GM12878 (cell line): ENCODE results near the gene PGAP3. TPM values are rescaled to one million over a fixed set of nuclear protein-coding genes. Genes with fewer than 3 reads are reported as not detected.

Source experiments
- ATAC-seq: fragments of 200-7000 bp; cut with Tn5 transposase; 3 replicates; pipeline ENCODE4 v1.9.1; 2020; ENCODE audit warnings: mild to moderate bottlenecking, moderate library complexity
- BruUV-seq: library from RNA; stranded (reverse); fragments of 400-500 nt; replicated peaks from 2 replicates; lab custom pipeline; 2021; lab: Mats Ljungman, UMichigan
- CTCF ChIA-PET: fragments of 300-600 bp; sonication (Branson Sonifier 250); formaldehyde crosslinking; extraction: SDS; loops from one replicate; lab custom pipeline; 2021; ENCODE audit warnings: inconsistent platforms; lab: Yijun Ruan, JAX
- POLR2A ChIA-PET: fragments of 350-600 bp; formaldehyde crosslinking; extraction: SDS; loops from one replicate; lab custom pipeline; 2021; ENCODE audit warnings: inconsistent platforms; lab: Charles Lee
- RAD21 ChIA-PET: fragments of 300-600 bp; sonication (Branson Sonifier 250); formaldehyde crosslinking; loops from one replicate; lab custom pipeline; 2023; ENCODE audit warnings: antibody characterized with exemption; ENCODE audit not compliant: unreplicated experiment; lab: Charles Lee
- SMC1A ChIA-PET: fragments of 300-600 bp; sonication (Branson Sonifier 250); formaldehyde crosslinking; loops from one replicate; lab custom pipeline; 2023; ENCODE audit not compliant: unreplicated experiment, uncharacterized antibody; lab: Charles Lee
- DNase-seq: peaks from one replicate; pipeline ENCODE4 v3.0.0-alpha.2; 2011; ENCODE audit warnings: low read depth, low spot score
- FAIRE-seq: peaks from 3 replicates; lab custom pipeline; 2011; peaks lifted over from hg19 to GRCh38; lab: Jason Lieb, UNC
- H2AFZ ChIP-seq: 2 replicates; pipeline ENCODE4 v1.6.0; 2011; ENCODE audit warnings: low read depth, low read length, control low read depth; ENCODE audit not compliant: control insufficient read depth
- H3K27ac ChIP-seq: 2 replicates; pipeline ENCODE4 v1.5.1; 2011; ENCODE audit warnings: control low read depth; ENCODE audit not compliant: control insufficient read depth, insufficient read depth
- H3K27me3 ChIP-seq, 2 experiments: replicated peaks in 1 of 2; 2 replicates each; pipeline versions ENCODE4 v1.6.0 to v1.6.1; 2011; ENCODE audit warnings: low read length in 1 of 2; ENCODE audit not compliant: control insufficient read depth in 2 of 2, insufficient read depth in 2 of 2
- H3K36me3 ChIP-seq, 2 experiments: 2 replicates each; pipeline ENCODE4 v1.5.1; 2011; ENCODE audit warnings: low read length in 1 of 2; ENCODE audit not compliant: control insufficient read depth in 2 of 2, insufficient read depth in 2 of 2
- H3K4me1 ChIP-seq: 2 replicates; pipeline ENCODE4 v1.6.1; 2011; ENCODE audit warnings: mild to moderate bottlenecking, low read length, moderate library complexity, mixed read lengths; ENCODE audit not compliant: control insufficient read depth, insufficient read depth
- H3K4me2 ChIP-seq: 2 replicates; pipeline ENCODE4 v1.6.0; 2011; ENCODE audit warnings: control low read depth; ENCODE audit not compliant: control insufficient read depth, insufficient read depth
- H3K4me3 ChIP-seq: fragments of 200-600 bp; sonication (generic); 2 replicates; pipeline ENCODE4 v1.5.1; 2016
- H3K79me2 ChIP-seq: 2 replicates; pipeline ENCODE4 v1.6.0; 2011; ENCODE audit warnings: low read length; ENCODE audit not compliant: control insufficient read depth, insufficient read depth
- H3K9ac ChIP-seq: 2 replicates; pipeline ENCODE4 v1.8.0; 2011; ENCODE audit warnings: low read length, control low read depth, mixed read lengths; ENCODE audit not compliant: control insufficient read depth, insufficient read depth
- H3K9me3 ChIP-seq: replicated peaks from 3 replicates; pipeline ENCODE4 v1.5.1; 2011; ENCODE audit warnings: mild to moderate bottlenecking, low read length; ENCODE audit not compliant: control insufficient read depth, insufficient read depth
- H4K20me1 ChIP-seq: 2 replicates; pipeline ENCODE4 v1.6.0; 2011; ENCODE audit not compliant: control insufficient read depth, insufficient read depth
- BHLHE40 ChIP-seq, 2 experiments: fragments of 450-650 bp in 1 of 2; IDR thresholded peaks; 2 replicates each; pipeline ENCODE4 v1.6.1; 2011 to 2017; ENCODE audit warnings: low read depth in 2 of 2, borderline replicate concordance in 1 of 2, improper control_type of control experiment in 1 of 2, low read length in 1 of 2, mild to moderate bottlenecking in 1 of 2
- CBFB ChIP-seq: IDR thresholded peaks from 2 replicates; pipeline ENCODE4 v1.6.1; 2016; ENCODE audit warnings: antibody characterized with exemption, low read depth
- EED ChIP-seq: sonication (generic); IDR thresholded peaks from 2 replicates; pipeline ENCODE4 v1.6.1; 2016; ENCODE audit warnings: antibody characterized with exemption, low read depth
- IKZF1 ChIP-seq: fragments of 450-650 bp; conservative IDR thresholded peaks from 2 replicates; pipeline ENCODE4 v1.6.1; 2017; ENCODE audit warnings: antibody characterized with exemption, mild to moderate bottlenecking
- IRF4 ChIP-seq: IDR thresholded peaks from 2 replicates; pipeline ENCODE4 v1.6.1; 2011; ENCODE audit warnings: low read depth, low read length
- POU2F2 ChIP-seq: IDR thresholded peaks from 3 replicates; pipeline ENCODE4 v1.6.1; 2011; ENCODE audit warnings: low read depth, mild to moderate bottlenecking, low read length, borderline replicate concordance
- RB1 ChIP-seq: fragments of 450-650 bp; formaldehyde crosslinking; IDR thresholded peaks from 2 replicates; pipeline ENCODE4 v1.6.1; 2017; ENCODE audit warnings: mild to moderate bottlenecking, borderline replicate concordance
- REST ChIP-seq: IDR thresholded peaks from 2 replicates; pipeline ENCODE4 v1.6.1; 2012; ENCODE audit warnings: mild to moderate bottlenecking, low read depth, low read length
- SIX5 ChIP-seq: IDR thresholded peaks from 2 replicates; pipeline ENCODE4 v1.6.1; 2011; ENCODE audit warnings: mild to moderate bottlenecking, low read depth, low read length, moderate library complexity; ENCODE audit not compliant: severe bottlenecking
- SMAD1 ChIP-seq: fragments of 450-650 bp; IDR thresholded peaks from 2 replicates; pipeline ENCODE4 v1.6.1; 2018; ENCODE audit warnings: mild to moderate bottlenecking, low read depth; ENCODE audit not compliant: partially characterized antibody
- SMAD5 ChIP-seq: IDR thresholded peaks from 2 replicates; pipeline ENCODE4 v1.6.1; 2016; ENCODE audit warnings: antibody characterized with exemption, low read depth
- TCF7 ChIP-seq: IDR thresholded peaks from 2 replicates; pipeline ENCODE4 v1.6.1; 2014; ENCODE audit warnings: antibody characterized with exemption, borderline replicate concordance
- ZBTB33 ChIP-seq: fragments of 450-650 bp; IDR thresholded peaks from 2 replicates; pipeline ENCODE4 v1.6.1; 2017; ENCODE audit warnings: mild to moderate bottlenecking
- WGBS: methylation state at CpG from one replicate; pipeline ENCODE4 v1.1.6; 2016; ENCODE audit warnings: low lambda C conversion rate; ENCODE audit not compliant: insufficient replicate concordance, insufficient coverage; ENCODE audit errors: missing lambda C conversion rate; 5-methylcytosine and 5-hydroxymethylcytosine counted together
- in situ Hi-C: fragments of 300-500 bp; cut with MboI; formaldehyde crosslinking; loops from 9 replicates; pipeline ENCODE4 v1.14.3; 2018; ENCODE audit warnings: mixed read lengths
- intact Hi-C: fragments of 100-400 bp; cut with micrococcal nuclease; formaldehyde crosslinking; loops from one replicate; pipeline ENCODE4 v1.14.2; 2022; ENCODE audit not compliant: unreplicated experiment
- polyA plus RNA-seq, 11 experiments: library from polyadenylated mRNA; depleted of rRNA in 4 of 11; unstranded in 6 of 11; stranded (reverse) in 5 of 11; fragments of >200 nt; fragmentation: Nextera tagmentation in 4 of 11; fragmentation: Illumina TruSeq in 1 of 11; extraction: Ambion mirVana in 4 of 11; extraction: Trizol in 1 of 11; gene quantifications; 1 replicate in 1 of 11; 2 replicates in 10 of 11; pipeline versions ENCODE4 v1.2.1 to v1.2.3, GENCODE V29; 2011 to 2016; ENCODE audit warnings: inconsistent platforms in 2 of 11, missing spikeins in 2 of 11, low read depth in 1 of 11
- total RNA-seq, 4 experiments: library from RNA; depleted of rRNA in 3 of 4; stranded (reverse); fragments of >200 nt in 3 of 4; fragmentation: Illumina TruSeq in 1 of 4; extraction: Trizol in 1 of 4; gene quantifications; 2 replicates each; pipeline versions ENCODE4 v1.2.1 to v1.2.3, GENCODE V29; 2013 to 2021
- TF ChIP-seq, protein P1 (sequence below), 3 experiments: IDR thresholded peaks in 2 of 3; conservative IDR thresholded peaks in 1 of 3; 2 replicates each; pipeline ENCODE4 v1.5.1; 2011; ENCODE audit warnings: low read depth in 3 of 3, low read length in 3 of 3, mild to moderate bottlenecking in 3 of 3, control low read depth in 2 of 3, moderate library complexity in 2 of 3, inconsistent platforms in 1 of 3, mixed read lengths in 1 of 3; ENCODE audit not compliant: control insufficient read depth in 2 of 3, insufficient read depth in 1 of 3; ENCODE audit errors: extremely low read depth in 1 of 3

PGAP3 gene
- total and polyA plus RNA-seq, 10 of the 15 experiments (the other 5 are each of a cell fraction or from before 2014, with no cell fraction given) = 0.21 to 10.0 (median 5.3) TPM

DNA sequence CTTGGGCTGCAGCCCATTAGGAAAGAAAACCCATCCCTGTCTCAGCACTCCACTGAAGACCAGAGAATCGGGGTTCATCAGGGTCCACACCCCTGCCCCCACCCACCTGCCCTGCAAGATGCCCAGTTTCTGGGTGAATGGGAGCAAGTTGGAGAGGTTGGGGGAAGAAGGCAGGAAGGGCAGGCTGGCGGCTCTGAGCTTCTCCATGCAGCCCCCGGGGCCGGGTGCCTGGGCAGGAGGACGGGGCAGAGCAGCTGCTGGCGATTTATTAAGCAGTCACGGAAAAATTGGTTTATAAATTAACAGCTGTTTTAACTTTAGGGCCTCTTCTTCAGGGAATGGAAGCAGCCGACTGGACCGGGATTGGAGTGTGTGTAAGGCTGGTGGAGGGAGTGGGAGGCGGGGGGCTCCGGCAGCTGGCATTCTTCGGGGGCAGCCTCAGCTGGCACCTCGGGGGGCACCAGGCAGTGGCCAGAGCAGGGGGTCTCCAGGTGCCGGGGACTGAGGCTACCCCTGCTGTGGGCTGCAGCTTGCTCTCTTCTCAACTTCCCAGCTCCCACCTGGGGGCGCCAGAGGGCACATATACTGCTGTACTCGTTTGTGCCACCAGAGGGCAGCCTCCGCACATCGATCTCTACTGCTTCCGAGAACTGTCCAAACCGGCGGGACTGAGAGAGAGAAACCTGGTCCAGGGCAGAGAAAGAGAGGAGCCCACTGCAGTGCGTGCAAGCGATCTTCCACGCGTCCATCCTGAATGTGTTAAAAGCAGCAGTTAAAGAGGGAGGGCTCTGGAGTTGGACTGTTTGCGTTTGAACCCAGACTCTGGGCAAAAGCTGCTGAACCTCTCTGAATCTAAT, 66.1 kb downstream of the PGAP3 start:
- ChIA-PET CTCF (interaction anchor here (0.6 to 8.9 kb wide), 60 partner anchors 10 to 994 kb away, joined by 3 to 225 read pairs (median 4); partner anchors contain the start of genes IKZF3, MED1, MIEN1 and PGAP3), POLR2A (interaction anchor here (0.6 kb wide), 1 partner anchor 702 kb away, joined by 3 read pairs; no protein-coding TSS in a partner anchor), SMC1A (interaction anchor here (0.6 to 5.4 kb wide), 18 partner anchors 9 to 665 kb away, joined by 3 to 36 read pairs (median 6); partner anchors contain the start of genes MIEN1, PNMT and PSMD3), RAD21 (interaction anchor here (0.6 to 5.6 kb wide), 28 partner anchors 12 to 465 kb away, joined by 3 to 54 read pairs (median 4); partner anchors contain the start of genes IKZF3, MIEN1, PGAP3 and PSMD3)
- H3K9ac ChIP-seq = peak overlapping the region; percentile 14; the same call in 1 of the 2 replicates
- peaks cover 5% of the 10 kb centered on the region for H3K4me1 ChIP-seq
- no peaks in the 10 kb centered on the region for H3K9me3 ChIP-seq
- H4K20me1 ChIP-seq = no peaks in the 10 kb centered on the region
- BruUV-seq = no TSS peak
- FAIRE-seq (peak; percentile 96), ATAC-seq (peak; percentile 79), DNase-seq (peak; percentile 56)
- H3K79me2 ChIP-seq = no peaks in the 10 kb centered on the region
- peak overlapping the region; percentile 98 for H3K4me2 ChIP-seq
- H3K27ac ChIP-seq = no peak overlapping the region
- H3K36me3 ChIP-seq = no peaks in the 10 kb centered on the region
- in situ Hi-C loops (loop anchor here (5.0 kb wide), 2 partner anchors 131 to 361 kb away; partner anchors contain the start of gene PSMD3), intact Hi-C loops (loop anchor here (1.0 to 5.0 kb wide), 6 partner anchors 73 to 406 kb away; partner anchors contain the start of genes IKZF3, MIEN1 and PSMD3)
- peaks cover 3 to 5% of the 10 kb centered on the region in 2 experiments for H3K27me3 ChIP-seq
- 11% methylated on average over 26 of the region's 26 CpGs for WGBS
- peak overlapping the region; percentile 46; the same call in 1 of the 2 replicates for H3K4me3 ChIP-seq
- peak overlapping the region; percentile 93 for H2AFZ ChIP-seq
- TF ChIP-seq POU2F2 = peak; percentile 73; the same call in 2 of the 3 replicates
- no peak for TF ChIP-seq TCF7
- no peak for TF ChIP-seq CBFB
- TF ChIP-seq, protein P1, sequence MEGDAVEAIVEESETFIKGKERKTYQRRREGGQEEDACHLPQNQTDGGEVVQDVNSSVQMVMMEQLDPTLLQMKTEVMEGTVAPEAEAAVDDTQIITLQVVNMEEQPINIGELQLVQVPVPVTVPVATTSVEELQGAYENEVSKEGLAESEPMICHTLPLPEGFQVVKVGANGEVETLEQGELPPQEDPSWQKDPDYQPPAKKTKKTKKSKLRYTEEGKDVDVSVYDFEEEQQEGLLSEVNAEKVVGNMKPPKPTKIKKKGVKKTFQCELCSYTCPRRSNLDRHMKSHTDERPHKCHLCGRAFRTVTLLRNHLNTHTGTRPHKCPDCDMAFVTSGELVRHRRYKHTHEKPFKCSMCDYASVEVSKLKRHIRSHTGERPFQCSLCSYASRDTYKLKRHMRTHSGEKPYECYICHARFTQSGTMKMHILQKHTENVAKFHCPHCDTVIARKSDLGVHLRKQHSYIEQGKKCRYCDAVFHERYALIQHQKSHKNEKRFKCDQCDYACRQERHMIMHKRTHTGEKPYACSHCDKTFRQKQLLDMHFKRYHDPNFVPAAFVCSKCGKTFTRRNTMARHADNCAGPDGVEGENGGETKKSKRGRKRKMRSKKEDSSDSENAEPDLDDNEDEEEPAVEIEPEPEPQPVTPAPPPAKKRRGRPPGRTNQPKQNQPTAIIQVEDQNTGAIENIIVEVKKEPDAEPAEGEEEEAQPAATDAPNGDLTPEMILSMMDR (IDR thresholded peaks at IDR 0.05 in 2 of 3, conservative IDR thresholded peaks at IDR 0.05 in 1 of 3; ENCODE audit: control insufficient read depth in 2 of 3, extremely low read depth in 1 of 3, insufficient read depth in 1 of 3, low read depth in 3 of 3, low read length in 3 of 3) = peak; percentile 100; a peak in 5 of 6 replicates
- peak; percentile 28 to 57; a peak in 2 of 4 replicates for TF ChIP-seq BHLHE40 (IDR thresholded peaks at IDR 0.05; ENCODE audit: borderline replicate concordance in 1 of 2, low read depth in 2 of 2, low read length in 1 of 2)
- no peak for TF ChIP-seq SIX5
- no peak for TF ChIP-seq SMAD5
- no peak for TF ChIP-seq ZBTB33
- TF ChIP-seq EED = no peak
- peak; percentile 90; the same call in 1 of the 2 replicates for TF ChIP-seq RB1
- peak; percentile 77 for TF ChIP-seq REST
- peak; percentile 77 for TF ChIP-seq IRF4
- no peak for TF ChIP-seq SMAD1
- 0 out of 2 replicates have a peak, but pooled peaks have one; percentile 24 for TF ChIP-seq IKZF1
